SK-N-SH (cell line): Measurements from ENCODE around the gene TINAG. TPM values are rescaled to one million over a fixed set of nuclear protein-coding genes. Genes with fewer than 3 reads are reported as not detected.

Experiments
- CTCF ChIA-PET: fragments of 300-600, 350-600 bp; formaldehyde crosslinking; extraction: SDS; loops from one replicate; lab custom pipeline; 2021; lab: Yijun Ruan, JAX
- POLR2A ChIA-PET: fragments of 350-600 bp; sonication (Branson Sonifier 250); formaldehyde crosslinking; extraction: SDS; loops from one replicate; lab custom pipeline; 2020; ENCODE audit warnings: antibody characterized with exemption, inconsistent platforms; lab: Yijun Ruan, JAX
- DNase-seq: peaks from one replicate; pipeline ENCODE4 v3.0.0; 2012
- H2AFZ ChIP-seq: fragments of 200-600 bp; sonication (generic); 2 replicates; pipeline ENCODE4 v1.8.1; 2016; ENCODE audit warnings: antibody characterized with exemption, mild to moderate bottlenecking, low read depth
- H3F3A ChIP-seq: fragments of 200-600 bp; sonication (generic); replicated peaks from 2 replicates; pipeline ENCODE3; 2016; ENCODE audit warnings: antibody characterized with exemption, mild to moderate bottlenecking; ENCODE audit not compliant: insufficient read depth
- H3K27ac ChIP-seq, 2 experiments: fragments of 200-500 bp in 1 of 2; fragments of 200-600 bp in 1 of 2; sonication (Bioruptor generic) in 1 of 2; sonication (generic), shearing (Covaris generic) in 1 of 2; 2 replicates each; pipeline versions ENCODE4 v1.5.1 to v1.6.1; 2014 to 2016; ENCODE audit warnings: low read depth in 2 of 2, inconsistent platforms in 1 of 2, low read length in 1 of 2, mild to moderate bottlenecking in 1 of 2, mixed read lengths in 1 of 2
- H3K27me3 ChIP-seq: fragments of 200-600 bp; sonication (generic), shearing (Covaris generic); 2 replicates; pipeline ENCODE4 v1.6.1; 2016; ENCODE audit warnings: mixed run types; ENCODE audit not compliant: insufficient read depth
- H3K36me3 ChIP-seq, 2 experiments: fragments of 200-500 bp in 1 of 2; fragments of 200-600 bp in 1 of 2; sonication (Bioruptor generic) in 1 of 2; sonication (generic) in 1 of 2; replicated peaks in 1 of 2; 2 replicates each; pipeline versions ENCODE3 to v1.5.1; 2014 to 2016; ENCODE audit warnings: low read length in 1 of 2, mild to moderate bottlenecking in 1 of 2; ENCODE audit not compliant: insufficient read depth in 2 of 2, control insufficient read depth in 1 of 2
- H3K4me1 ChIP-seq, 2 experiments: fragments of 200-500 bp in 1 of 2; fragments of 200-600 bp in 1 of 2; sonication (Bioruptor generic) in 1 of 2; sonication (generic), shearing (Covaris generic) in 1 of 2; 2 replicates each; pipeline versions ENCODE4 v1.5.1 to v1.6.1; 2014 to 2016; ENCODE audit warnings: low read depth in 1 of 2, low read length in 1 of 2, mixed run types in 1 of 2; ENCODE audit not compliant: insufficient read depth in 2 of 2, control insufficient read depth in 1 of 2
- H3K4me2 ChIP-seq: fragments of 200-600 bp; sonication (generic), shearing (Covaris generic); 2 replicates; pipeline ENCODE4 v1.6.1; 2017; ENCODE audit warnings: mixed run types
- H3K4me3 ChIP-seq, 2 experiments: fragments of 200-500 bp in 1 of 2; fragments of 200-600 bp in 1 of 2; sonication (Bioruptor generic) in 1 of 2; sonication (generic), shearing (Covaris generic) in 1 of 2; 2 replicates each; pipeline versions ENCODE4 v1.5.1 to v1.8.1; 2014 to 2016; ENCODE audit warnings: low read depth in 2 of 2, inconsistent platforms in 1 of 2, low read length in 1 of 2, mild to moderate bottlenecking in 1 of 2, mixed read lengths in 1 of 2, moderate library complexity in 1 of 2
- H3K79me2 ChIP-seq: fragments of 200-600 bp; sonication (generic); 2 replicates; pipeline ENCODE4 v1.8.1; 2017; ENCODE audit warnings: mild to moderate bottlenecking; ENCODE audit not compliant: insufficient read depth
- H3K9ac ChIP-seq: fragments of 200-600 bp; sonication (generic); 2 replicates; pipeline ENCODE4 v1.6.1; 2017; ENCODE audit warnings: mixed run types
- H3K9me2 ChIP-seq: fragments of 200-600 bp; sonication (generic); 2 replicates; pipeline ENCODE4 v1.6.1; 2017; ENCODE audit warnings: mixed run types
- H3K9me3 ChIP-seq: fragments of 200-600 bp; sonication (generic); 2 replicates; pipeline ENCODE4 v1.6.1; 2017; ENCODE audit warnings: mixed run types, mild to moderate bottlenecking, moderate library complexity
- H4K20me1 ChIP-seq: fragments of 200-600 bp; sonication (generic); 2 replicates; pipeline ENCODE4 v1.6.1; 2017; ENCODE audit warnings: mild to moderate bottlenecking, mixed run types; ENCODE audit not compliant: insufficient read depth
- CHD2 ChIP-seq: fragments of 150-350 bp; IDR thresholded peaks from 2 replicates; pipeline ENCODE4 v1.6.1; 2018; ENCODE audit warnings: low read length; ENCODE audit not compliant: partially characterized antibody
- CTCF ChIP-seq: fragments of 200-600 bp; sonication (generic); IDR thresholded peaks from 2 replicates; pipeline ENCODE4 v1.6.1; 2017; ENCODE audit warnings: antibody characterized with exemption, mild to moderate bottlenecking, moderate library complexity
- ELF1 ChIP-seq: IDR thresholded peaks from 2 replicates; pipeline ENCODE4 v1.4.0; 2012
- EP300 ChIP-seq, 2 experiments: IDR thresholded peaks; 2 replicates each; pipeline versions ENCODE4 v1.4.0 to v1.6.1; 2012; ENCODE audit warnings: borderline replicate concordance in 1 of 2, low read depth in 1 of 2, low read length in 1 of 2
- EZH2phosphoT487 ChIP-seq: fragments of 200-600 bp; sonication (generic); IDR thresholded peaks from 2 replicates; pipeline ENCODE4 v1.6.1; 2017; ENCODE audit warnings: low read depth, mixed run types, mild to moderate bottlenecking, antibody characterized with exemption, moderate library complexity, borderline replicate concordance
- FOSL2 ChIP-seq: IDR thresholded peaks from 2 replicates; pipeline ENCODE4 v1.4.0; 2012; ENCODE audit warnings: low read depth, mild to moderate bottlenecking, moderate library complexity, borderline replicate concordance
- FOXJ3 ChIP-seq: sonication (generic); formaldehyde crosslinking; IDR thresholded peaks from 2 replicates; pipeline ENCODE4 v1.5.1; 2020; ENCODE audit warnings: mild to moderate bottlenecking, missing genetic modification reagents
- FOXM1 ChIP-seq: IDR thresholded peaks from 2 replicates; pipeline ENCODE4 v1.4.0; 2012; ENCODE audit warnings: low read depth, mild to moderate bottlenecking
- GATA2 ChIP-seq: sonication (generic); formaldehyde crosslinking; IDR thresholded peaks from 2 replicates; pipeline ENCODE4 v1.5.0; 2020; ENCODE audit warnings: mild to moderate bottlenecking, missing genetic modification reagents
- IRF3 ChIP-seq: fragments of 150-350 bp; IDR thresholded peaks from 2 replicates; pipeline ENCODE4 v1.6.1; 2016; ENCODE audit warnings: mild to moderate bottlenecking, low read depth, low read length
- JUND ChIP-seq: IDR thresholded peaks from 2 replicates; pipeline ENCODE4 v1.4.0; 2012
- MAX ChIP-seq: IDR thresholded peaks from 2 replicates; pipeline ENCODE4 v1.4.0; 2012; ENCODE audit warnings: low read depth
- MEF2A ChIP-seq: IDR thresholded peaks from 2 replicates; pipeline ENCODE4 v1.4.0; 2012; ENCODE audit warnings: low read depth, borderline replicate concordance
- MXI1 ChIP-seq: IDR thresholded peaks from 2 replicates; pipeline ENCODE4 v1.6.1; 2012; ENCODE audit warnings: mild to moderate bottlenecking, low read depth, low read length, improper control_type of control experiment
- NRF1 ChIP-seq: IDR thresholded peaks from 2 replicates; pipeline ENCODE4 v1.6.1; 2012; ENCODE audit warnings: low read depth, mild to moderate bottlenecking, low read length
- PBX3 ChIP-seq: IDR thresholded peaks from 2 replicates; pipeline ENCODE4; 2012
- POLR2AphosphoS5 ChIP-seq: IDR thresholded peaks from 2 replicates; pipeline ENCODE4 v1.6.1; 2012; ENCODE audit warnings: low read depth, low read length
- RAD21 ChIP-seq: IDR thresholded peaks from 2 replicates; pipeline ENCODE4 v1.6.1; 2012; ENCODE audit warnings: mild to moderate bottlenecking, low read length
- RFX5 ChIP-seq: IDR thresholded peaks from 2 replicates; pipeline ENCODE4 v1.6.1; 2012; ENCODE audit warnings: mild to moderate bottlenecking, improper control_type of control experiment, low read length
- RXRA ChIP-seq: IDR thresholded peaks from 2 replicates; pipeline ENCODE4 v1.4.0; 2012; ENCODE audit warnings: low read depth, mild to moderate bottlenecking, borderline replicate concordance
- SIN3A ChIP-seq: IDR thresholded peaks from 2 replicates; pipeline ENCODE4 v1.6.1; 2012; ENCODE audit warnings: low read depth, mild to moderate bottlenecking, low read length, moderate library complexity, borderline replicate concordance
- SMC3 ChIP-seq: IDR thresholded peaks from 2 replicates; pipeline ENCODE4 v1.6.1; 2012; ENCODE audit warnings: low read depth, low read length, improper control_type of control experiment
- TCF12 ChIP-seq: IDR thresholded peaks from 2 replicates; pipeline ENCODE4 v1.4.0; 2012
- TEAD4 ChIP-seq: IDR thresholded peaks from 2 replicates; pipeline ENCODE4 v1.4.0; 2012; ENCODE audit warnings: mild to moderate bottlenecking, borderline replicate concordance; ENCODE audit not compliant: insufficient read depth
- USF1 ChIP-seq: IDR thresholded peaks from 2 replicates; pipeline ENCODE4 v1.4.0; 2012; ENCODE audit warnings: low read depth, borderline replicate concordance
- YY1 ChIP-seq: IDR thresholded peaks from 2 replicates; pipeline ENCODE4 v1.4.0; 2012; ENCODE audit warnings: low read depth, mild to moderate bottlenecking
- WGBS: methylation state at CpG from one replicate; pipeline ENCODE4 v1.1.6; 2017; ENCODE audit warnings: low lambda C conversion rate; 5-methylcytosine and 5-hydroxymethylcytosine counted together
- polyA plus RNA-seq, 3 experiments: library from polyadenylated mRNA; depleted of rRNA; stranded (reverse); fragments of >200 nt; gene quantifications; 2 replicates each; pipeline ENCODE4 v1.2.3, GENCODE V29; 2012

Gene TINAG
- polyA plus RNA-seq, 1 of the 3 experiments (the other 2 are of a cell fraction), result 0.13 TPM

- Histone ChIP-seq H3K79me2 (no peaks in the 10 kb centered on the region), H3K27ac (no peak overlapping the region), H3K9me2 (no peaks in the 10 kb centered on the region), H3K36me3 (no peaks in the 10 kb centered on the region), H3F3A (no peaks in the 10 kb centered on the region), H4K20me1 (no peaks in the 10 kb centered on the region), H3K4me2 (no peak overlapping the region), H3K9me3 (no peaks in the 10 kb centered on the region), H3K4me1 (0 out of 4 replicates have a peak, but pooled peaks cover 0 to 7% of the 10 kb centered on the region in 2 experiments), H3K9ac (no peak overlapping the region), H2AFZ (0 out of 2 replicates have a peak overlapping the region, but pooled peaks have one; percentile 35), H3K27me3 (no peaks in the 10 kb centered on the region), H3K4me3 (no peak overlapping the region)
- ChIA-PET CTCF (interaction anchor here (0.7 to 3.2 kb wide), 2 partner anchors 9 to 281 kb away, joined by 4 to 20 read pairs; no protein-coding TSS in a partner anchor), POLR2A (no interaction called here)
- WGBS, result 18% methylated on average over 2 of the region's 2 CpGs
- DNase-seq, result peak; percentile 3
- TF ChIP-seq POLR2AphosphoS5, result no peak
- TF ChIP-seq TEAD4, result no peak
- TF ChIP-seq MEF2A, result no peak
- no peak for TF ChIP-seq TCF12
- TF ChIP-seq MAX, result no peak
- no peak for TF ChIP-seq IRF3
- TF ChIP-seq GATA2 (CRISPR knock-in tag), result no peak
- peak; percentile 52 for TF ChIP-seq RAD21
- peak; percentile 51 for TF ChIP-seq SMC3
- no peak for TF ChIP-seq PBX3
- no peak for TF ChIP-seq NRF1
- no peak for TF ChIP-seq JUND
- TF ChIP-seq ELF1, result no peak
- no peak for TF ChIP-seq SIN3A
- TF ChIP-seq FOXM1, result no peak
- TF ChIP-seq EZH2phosphoT487, result no peak
- TF ChIP-seq FOSL2, result no peak
- TF ChIP-seq CTCF, result peak; percentile 61
- no peak for TF ChIP-seq USF1
- no peak for TF ChIP-seq FOXJ3 (CRISPR knock-in tag)
- no peak for TF ChIP-seq YY1
- no peak for TF ChIP-seq MXI1
- TF ChIP-seq RFX5, result no peak
- TF ChIP-seq EP300 (IDR thresholded peaks at IDR 0.05; ENCODE audit: borderline replicate concordance in 1 of 2, low read depth in 1 of 2, low read length in 1 of 2), result no peak
- no peak for TF ChIP-seq CHD2
- TF ChIP-seq RXRA, result no peak
These were observed 40.4 kb upstream of the TINAG start for GRCh38 chr6:54267798-54268197.
